ENCODE results near the gene OR1D5.
A peak's percentile ranks its signal among the peaks of the same experiment; 100 is the strongest.

The OR1D5 gene

DNA sequence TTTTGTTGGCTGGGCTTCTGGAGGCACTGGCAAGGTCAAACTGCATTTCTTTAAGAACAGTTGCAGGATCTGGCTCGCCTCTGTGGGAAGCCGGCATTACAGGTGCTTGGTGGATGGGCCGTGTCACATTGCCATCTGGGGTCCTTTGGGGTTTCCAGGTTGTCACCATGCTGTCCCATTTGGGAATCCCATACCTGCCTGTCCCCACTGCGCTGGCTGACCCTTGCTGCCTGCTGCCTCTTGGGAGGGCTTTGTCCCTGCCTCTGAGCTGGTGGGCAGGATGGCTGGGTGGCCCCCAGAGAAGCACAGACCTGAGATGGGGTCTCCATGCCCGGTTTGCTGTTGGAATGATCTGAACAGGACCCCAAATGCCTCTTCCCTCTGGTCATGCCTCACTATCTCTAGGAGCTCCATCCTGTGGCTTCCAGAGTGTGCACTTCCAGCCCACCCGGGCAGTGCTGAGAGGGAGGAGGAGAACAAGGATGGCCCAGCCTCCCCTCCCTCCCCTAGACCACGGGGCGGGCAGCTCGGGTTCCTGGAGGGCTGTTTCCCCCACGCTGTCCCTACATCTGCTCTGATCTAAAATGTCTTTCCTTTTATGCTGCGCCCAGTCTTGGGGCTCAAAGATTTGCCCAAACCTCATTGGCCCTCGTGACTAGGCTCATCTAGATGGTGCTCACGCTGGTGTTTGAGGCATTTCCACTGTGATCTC lies 28.0 kb downstream of the OR1D5 start:
- Histone ChIP-seq H2BK15ac (ENCODE audit: low read length) (no peak overlapping the region), H3K18ac (ENCODE audit: low read length) (peak overlapping the region; percentile 19), H3K27ac (replicated peaks; ENCODE audit: low read length) (no peak overlapping the region), H3K36me3 (replicated peaks in 1 of 2; ENCODE audit: control insufficient read depth in 2 of 2, insufficient read depth in 2 of 2, low read length in 2 of 2) (no peaks in the 10 kb centered on the region), H2AFZ (ENCODE audit: low read length) (no peak overlapping the region), H2AK5ac (ENCODE audit: low read depth, low read length) (peak overlapping the region; percentile 60), H3K23ac (ENCODE audit: low read depth, low read length, poor library complexity) (no peak overlapping the region), H3K9me3 (replicated peaks in 1 of 2; ENCODE audit: control insufficient read depth in 2 of 2, insufficient read depth in 1 of 2, low read depth in 1 of 2, low read length in 2 of 2) (no peaks in the 10 kb centered on the region), H3K4ac (ENCODE audit: low read length) (no peak overlapping the region), H2BK12ac (ENCODE audit: low read length) (peak overlapping the region; percentile 16), H4K91ac (ENCODE audit: low read depth, low read length, poor library complexity) (no peak overlapping the region), H3K14ac (ENCODE audit: low read length) (peak overlapping the region; percentile 31), H3K9ac (ENCODE audit: low read depth, low read length, poor library complexity) (no peak overlapping the region), H3K4me3 (ENCODE audit: low read length in 2 of 2) (no peak overlapping the region), H3K79me1 (ENCODE audit: low read depth, low read length) (peaks cover 3% of the 10 kb centered on the region), H4K8ac (ENCODE audit: low read depth, low read length) (peak overlapping the region; percentile 92), H2BK5ac (ENCODE audit: low read length) (no peak overlapping the region), H3K4me1 (ENCODE audit: control insufficient read depth in 2 of 2, insufficient read depth in 1 of 2, low read depth in 1 of 2, low read length in 2 of 2) (peaks cover 0 to 5% of the 10 kb centered on the region in 2 donors), H2BK120ac (ENCODE audit: low read depth, low read length) (peak overlapping the region; percentile 87), H3K4me2 (ENCODE audit: insufficient read depth, low read length, poor library complexity, severe bottlenecking) (no peak overlapping the region), H3K27me3 (ENCODE audit: control insufficient read depth in 3 of 3, insufficient read depth in 3 of 3, low read depth in 1 of 3, low read length in 3 of 3) (peaks cover 0 to 7% (median 0%) of the 10 kb centered on the region in 3 experiments)
- no CpG with 5 or more reads among the region's 13 CpGs for WGBS, 2 donors (ENCODE audit: extremely low coverage in 2 of 2, insufficient read length in 2 of 2, insufficient replicate concordance in 1 of 2)
- DNase-seq (ENCODE audit: low spot score), result no peak

DNA sequence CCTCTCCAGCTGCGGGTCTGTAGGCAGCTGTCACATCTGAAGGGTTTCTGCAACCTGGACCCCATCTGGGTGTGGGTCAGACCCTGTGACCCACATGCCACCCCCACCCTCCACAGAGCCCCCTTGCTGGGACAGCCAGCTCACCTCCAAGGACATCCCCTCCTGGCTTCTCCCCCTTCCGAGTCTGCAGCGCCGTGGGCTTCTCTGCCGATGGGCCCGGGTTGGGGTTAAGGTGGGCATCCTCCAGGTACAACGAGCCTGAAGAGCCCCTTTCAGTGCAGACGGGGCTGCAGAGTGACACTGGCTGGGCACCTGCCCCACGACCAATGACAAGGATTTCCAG lies 28.9 kb downstream of the OR1D5 start:
- Histone ChIP-seq H2BK5ac (ENCODE audit: low read length) (no peak overlapping the region), H4K91ac (ENCODE audit: low read depth, low read length, poor library complexity) (no peak overlapping the region), H2AFZ (ENCODE audit: low read length) (no peak overlapping the region), H3K4me1 (ENCODE audit: control insufficient read depth in 2 of 2, insufficient read depth in 1 of 2, low read depth in 1 of 2, low read length in 2 of 2) (peaks cover 0 to 5% of the 10 kb centered on the region in 2 donors), H3K4me2 (ENCODE audit: insufficient read depth, low read length, poor library complexity, severe bottlenecking) (no peak overlapping the region), H3K9ac (ENCODE audit: low read depth, low read length, poor library complexity) (no peak overlapping the region), H3K27ac (replicated peaks; ENCODE audit: low read length) (no peak overlapping the region), H3K23ac (ENCODE audit: low read depth, low read length, poor library complexity) (peak overlapping the region; percentile 43), H3K27me3 (ENCODE audit: control insufficient read depth in 3 of 3, insufficient read depth in 3 of 3, low read depth in 1 of 3, low read length in 3 of 3) (peaks cover 0 to 7% (median 0%) of the 10 kb centered on the region in 3 experiments), H3K79me1 (ENCODE audit: low read depth, low read length) (peaks cover 3% of the 10 kb centered on the region), H2AK5ac (ENCODE audit: low read depth, low read length) (peak overlapping the region; percentile 11), H4K8ac (ENCODE audit: low read depth, low read length) (no peak overlapping the region), H3K4me3 (ENCODE audit: low read length in 2 of 2) (no peak overlapping the region), H3K18ac (ENCODE audit: low read length) (peak overlapping the region; percentile 57), H2BK12ac (ENCODE audit: low read length) (no peak overlapping the region), H3K9me3 (replicated peaks in 1 of 2; ENCODE audit: control insufficient read depth in 2 of 2, insufficient read depth in 1 of 2, low read depth in 1 of 2, low read length in 2 of 2) (no peaks in the 10 kb centered on the region), H3K36me3 (replicated peaks in 1 of 2; ENCODE audit: control insufficient read depth in 2 of 2, insufficient read depth in 2 of 2, low read length in 2 of 2) (no peaks in the 10 kb centered on the region), H2BK15ac (ENCODE audit: low read length) (no peak overlapping the region), H3K14ac (ENCODE audit: low read length) (peak overlapping the region; percentile 89), H2BK120ac (ENCODE audit: low read depth, low read length) (no peak overlapping the region), H3K4ac (ENCODE audit: low read length) (no peak overlapping the region)
- no peak for DNase-seq (ENCODE audit: low spot score)
- no CpG with 5 or more reads among the region's 9 CpGs for WGBS, 2 donors (ENCODE audit: extremely low coverage in 2 of 2, insufficient read length in 2 of 2, insufficient replicate concordance in 1 of 2)

DNA sequence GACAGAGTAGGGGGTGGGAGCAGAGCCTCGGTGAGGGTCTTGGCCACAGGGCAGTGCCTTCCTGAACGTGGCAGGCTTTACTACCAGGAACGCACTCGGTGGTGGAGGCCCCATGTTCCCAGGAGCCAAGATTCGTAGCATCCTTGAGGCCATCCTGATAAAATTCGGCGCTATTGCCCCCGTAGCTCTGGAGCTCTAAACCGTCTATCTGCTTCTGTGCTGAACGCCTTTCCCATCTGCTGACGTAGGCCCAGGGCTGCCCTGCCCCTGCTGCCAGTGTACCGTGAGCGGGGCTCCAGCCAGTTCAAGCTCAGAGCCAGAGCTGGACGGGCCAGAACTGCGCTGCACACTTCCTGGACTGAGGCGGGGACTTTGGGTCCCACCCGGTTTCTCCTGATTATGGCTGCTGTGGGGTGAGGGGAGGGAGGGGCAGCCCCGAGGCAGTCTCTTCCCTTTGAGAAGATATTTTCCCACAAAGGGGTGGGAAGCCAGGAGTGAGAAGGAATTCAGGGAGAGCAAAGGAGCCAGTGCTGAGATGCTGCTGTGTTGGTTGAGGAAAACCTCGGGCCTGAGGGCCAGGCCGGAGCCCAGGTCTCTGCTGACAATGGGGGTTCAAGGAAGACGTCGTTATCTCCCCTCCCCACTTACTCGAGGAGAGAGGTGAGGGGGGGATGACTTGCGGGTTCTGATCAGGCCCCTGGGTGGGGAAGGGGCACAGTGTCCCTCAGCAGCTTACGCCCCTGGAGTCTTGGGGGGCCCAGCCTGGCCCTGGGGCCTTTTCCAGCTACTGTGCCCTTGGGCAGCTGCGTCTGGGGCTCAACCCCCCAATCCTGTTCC lies 29.4 kb downstream of the OR1D5 start:
- DNase-seq (ENCODE audit: low spot score), result no peak
- peaks cover 3% of the 10 kb centered on the region for H3K79me1 ChIP-seq (ENCODE audit: low read depth, low read length)
- H3K14ac ChIP-seq (ENCODE audit: low read length), result peak overlapping the region; percentile 89
- no peak overlapping the region for H2BK5ac ChIP-seq (ENCODE audit: low read length)
- no peaks in the 10 kb centered on the region for H3K36me3 ChIP-seq (replicated peaks in 1 of 2; ENCODE audit: control insufficient read depth in 2 of 2, insufficient read depth in 2 of 2, low read length in 2 of 2)
- peaks cover 0 to 5% of the 10 kb centered on the region in 2 donors for H3K4me1 ChIP-seq (ENCODE audit: control insufficient read depth in 2 of 2, insufficient read depth in 1 of 2, low read depth in 1 of 2, low read length in 2 of 2)
- H4K91ac ChIP-seq (ENCODE audit: low read depth, low read length, poor library complexity), result no peak overlapping the region
- peak overlapping the region; percentile 57 for H3K18ac ChIP-seq (ENCODE audit: low read length)
- peak overlapping the region; percentile 11 for H2AK5ac ChIP-seq (ENCODE audit: low read depth, low read length)
- H3K4ac ChIP-seq (ENCODE audit: low read length), result no peak overlapping the region
- H3K23ac ChIP-seq (ENCODE audit: low read depth, low read length, poor library complexity), result no peak overlapping the region
- H3K9me3 ChIP-seq (replicated peaks in 1 of 2; ENCODE audit: control insufficient read depth in 2 of 2, insufficient read depth in 1 of 2, low read depth in 1 of 2, low read length in 2 of 2), result no peaks in the 10 kb centered on the region
- H4K8ac ChIP-seq (ENCODE audit: low read depth, low read length), result no peak overlapping the region
- no peak overlapping the region for H3K4me2 ChIP-seq (ENCODE audit: insufficient read depth, low read length, poor library complexity, severe bottlenecking)
- H3K27ac ChIP-seq (replicated peaks; ENCODE audit: low read length), result no peak overlapping the region
- peak overlapping the region; percentile 75 for H3K9ac ChIP-seq (ENCODE audit: low read depth, low read length, poor library complexity)
- H2BK120ac ChIP-seq (ENCODE audit: low read depth, low read length), result no peak overlapping the region
- H2AFZ ChIP-seq (ENCODE audit: low read length), result no peak overlapping the region
- WGBS, 2 donors (ENCODE audit: extremely low coverage in 2 of 2, insufficient read length in 2 of 2, insufficient replicate concordance in 1 of 2), result no CpG with 5 or more reads among the region's 26 CpGs
- peaks cover 0 to 7% (median 0%) of the 10 kb centered on the region in 3 experiments for H3K27me3 ChIP-seq (ENCODE audit: control insufficient read depth in 3 of 3, insufficient read depth in 3 of 3, low read depth in 1 of 3, low read length in 3 of 3)
- no peak overlapping the region for H3K4me3 ChIP-seq (ENCODE audit: low read length in 2 of 2)
- peak overlapping the region; percentile 19 for H2BK15ac ChIP-seq (ENCODE audit: low read length)
- H2BK12ac ChIP-seq (ENCODE audit: low read length), result no peak overlapping the region

DNA sequence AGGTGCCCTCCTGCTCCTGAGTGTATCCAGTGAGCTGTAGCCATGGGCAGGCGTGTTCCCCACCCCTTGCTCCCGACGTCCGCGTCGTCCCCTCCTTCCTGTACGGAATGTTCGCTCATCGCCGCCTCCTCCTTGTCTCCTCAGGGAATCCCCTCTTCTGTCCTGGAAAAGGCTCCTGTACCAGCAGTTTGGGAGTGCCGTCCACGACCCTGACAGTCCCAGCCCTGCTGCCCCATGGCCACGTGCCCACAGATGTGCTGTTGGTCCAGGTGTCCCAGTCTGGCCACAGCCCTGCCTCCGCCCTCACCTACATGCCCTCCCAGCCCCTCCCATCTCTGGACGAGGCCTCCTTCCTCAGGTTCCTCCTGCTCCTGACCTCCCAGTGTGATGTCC lies 30.2 kb downstream of the OR1D5 start:
- H4K8ac ChIP-seq (ENCODE audit: low read depth, low read length), result no peak overlapping the region
- H3K36me3 ChIP-seq (replicated peaks in 1 of 2; ENCODE audit: control insufficient read depth in 2 of 2, insufficient read depth in 2 of 2, low read length in 2 of 2), result no peaks in the 10 kb centered on the region
- H3K27ac ChIP-seq (replicated peaks; ENCODE audit: low read length), result no peak overlapping the region
- no peak overlapping the region for H3K23ac ChIP-seq (ENCODE audit: low read depth, low read length, poor library complexity)
- no peak for DNase-seq (ENCODE audit: low spot score)
- H2AFZ ChIP-seq (ENCODE audit: low read length), result no peak overlapping the region
- no peak overlapping the region for H3K4me2 ChIP-seq (ENCODE audit: insufficient read depth, low read length, poor library complexity, severe bottlenecking)
- no peak overlapping the region for H4K91ac ChIP-seq (ENCODE audit: low read depth, low read length, poor library complexity)
- H2AK5ac ChIP-seq (ENCODE audit: low read depth, low read length), result peak overlapping the region; percentile 68
- no peak overlapping the region for H3K14ac ChIP-seq (ENCODE audit: low read length)
- peaks cover 0 to 5% of the 10 kb centered on the region in 2 donors for H3K4me1 ChIP-seq (ENCODE audit: control insufficient read depth in 2 of 2, insufficient read depth in 1 of 2, low read depth in 1 of 2, low read length in 2 of 2)
- H3K9ac ChIP-seq (ENCODE audit: low read depth, low read length, poor library complexity), result no peak overlapping the region
- no peaks in the 10 kb centered on the region for H3K9me3 ChIP-seq (replicated peaks in 1 of 2; ENCODE audit: control insufficient read depth in 2 of 2, insufficient read depth in 1 of 2, low read depth in 1 of 2, low read length in 2 of 2)
- H3K27me3 ChIP-seq (ENCODE audit: control insufficient read depth in 3 of 3, insufficient read depth in 3 of 3, low read depth in 1 of 3, low read length in 3 of 3), result peaks cover 0 to 7% (median 0%) of the 10 kb centered on the region in 3 experiments
- no CpG with 5 or more reads among the region's 15 CpGs for WGBS, 2 donors (ENCODE audit: extremely low coverage in 2 of 2, insufficient read length in 2 of 2, insufficient replicate concordance in 1 of 2)
- H2BK5ac ChIP-seq (ENCODE audit: low read length), result peak overlapping the region; percentile 13
- H3K4ac ChIP-seq (ENCODE audit: low read length), result no peak overlapping the region
- peaks cover 3% of the 10 kb centered on the region for H3K79me1 ChIP-seq (ENCODE audit: low read depth, low read length)
- peak overlapping the region; percentile 62 for H3K18ac ChIP-seq (ENCODE audit: low read length)
- H2BK120ac ChIP-seq (ENCODE audit: low read depth, low read length), result no peak overlapping the region
- no peak overlapping the region for H2BK12ac ChIP-seq (ENCODE audit: low read length)
- H3K4me3 ChIP-seq (ENCODE audit: low read length in 2 of 2), result peak overlapping the region in 1 of 2 donors; percentile 21
- H2BK15ac ChIP-seq (ENCODE audit: low read length), result peak overlapping the region; percentile 19

All from neuronal stem cell (in vitro differentiated cells).